ENCODE results near the gene MSTO1. TPM values are rescaled to one million over a fixed set of nuclear protein-coding genes. Genes with fewer than 3 reads are reported as not detected.
"Not testable (repeated sequence)": the region's sequence is repeated elsewhere in the genome, so short reads cannot be mapped to it uniquely, and the experiment has no call there.

The MSTO1 gene
- total RNA-seq, 2 experiments from 2014 or later: 60.3 to 62.7 TPM

DNA sequence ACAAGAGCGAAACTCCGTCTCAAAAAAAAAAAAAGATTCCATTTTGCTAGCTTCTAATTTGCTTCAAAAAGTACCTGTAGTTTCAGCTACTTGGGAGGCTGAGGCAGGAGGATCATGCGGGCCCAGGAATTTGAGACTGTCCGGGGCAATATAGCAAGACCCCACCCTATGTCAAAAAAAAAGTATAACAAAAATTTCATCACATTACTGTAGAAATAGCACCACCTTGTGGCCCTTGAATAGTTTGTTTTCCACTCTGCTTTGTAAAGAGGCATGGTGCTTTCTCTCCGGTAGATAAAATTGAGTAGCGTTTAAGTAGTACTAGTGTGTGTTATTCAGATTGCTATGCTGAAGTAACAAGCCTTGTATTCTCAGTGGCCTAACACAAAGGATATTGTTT, 18.2 kb upstream of the MSTO1 start:
- no peaks in the 10 kb centered on the region for H3K9me3 Mint-ChIP-seq (ENCODE audit: low read depth)
- ATAC-seq (peak; percentile 75), DNase-seq (no peak)
- H3K4me3 Mint-ChIP-seq: no peak overlapping the region
- no peaks in the 10 kb centered on the region for H3K36me3 Mint-ChIP-seq
- no peaks in the 10 kb centered on the region for H3K27me3 Mint-ChIP-seq
- H3K27ac Mint-ChIP-seq: no peak overlapping the region
- CTCF ChIA-PET: interaction anchor here (0.8 to 2.0 kb wide), 6 partner anchors 13 to 341 kb away, joined by 3 to 23 read pairs (median 4); no protein-coding TSS in a partner anchor
- peaks cover 3% of the 10 kb centered on the region for H3K4me1 Mint-ChIP-seq

- not testable (repeated sequence) for H3K27ac Mint-ChIP-seq; ATAC-seq; H3K4me3 Mint-ChIP-seq; H3K9me3 Mint-ChIP-seq (ENCODE audit: low read depth); H3K27me3 Mint-ChIP-seq; DNase-seq; H3K36me3 Mint-ChIP-seq
- CTCF ChIA-PET: interaction anchor here (0.7 to 2.0 kb wide), 4 partner anchors 9 to 345 kb away, joined by 3 to 11 read pairs (median 4); no protein-coding TSS in a partner anchor
- peaks cover 11% of the 10 kb centered on the region for H3K4me1 Mint-ChIP-seq
Observed at GRCh38 chr1:155595877-155596474, 14.0 kb upstream of the MSTO1 start.

GRCh38 chr1:155596864-155597263, 13.2 kb upstream of the MSTO1 start:
- no peak for ATAC-seq
- CTCF ChIA-PET: interaction anchor here (0.6 to 2.0 kb wide), 3 partner anchors 69 to 346 kb away, joined by 3 to 11 read pairs (median 3); no protein-coding TSS in a partner anchor
- no peak overlapping the region for H3K4me3 Mint-ChIP-seq

GRCh38 chr1:155598842-155599331, 11.1 kb upstream of the MSTO1 start:
- Mint-ChIP-seq H3K4me3 (peak overlapping the region; percentile 38), H3K36me3 (no peaks in the 10 kb centered on the region), H3K27me3 (no peaks in the 10 kb centered on the region), H3K9me3 (ENCODE audit: low read depth) (no peaks in the 10 kb centered on the region), H3K27ac (peak overlapping the region; percentile 37), H3K4me1 (peaks cover 13% of the 10 kb centered on the region)
- ATAC-seq (peak; percentile 42), DNase-seq (no peak)
- CTCF ChIA-PET: interaction anchor here (1.2 to 2.3 kb wide), 3 partner anchors 9 to 348 kb away, joined by 3 to 9 read pairs (median 3); no protein-coding TSS in a partner anchor

More at GRCh38 chr1:155596864-155597263, 13.2 kb upstream of the MSTO1 start:
- no peak for DNase-seq
- Mint-ChIP-seq H3K27ac (no peak overlapping the region), H3K9me3 (ENCODE audit: low read depth) (no peaks in the 10 kb centered on the region), H3K27me3 (no peaks in the 10 kb centered on the region), H3K36me3 (no peaks in the 10 kb centered on the region), H3K4me1 (peaks cover 11% of the 10 kb centered on the region)

DNA sequence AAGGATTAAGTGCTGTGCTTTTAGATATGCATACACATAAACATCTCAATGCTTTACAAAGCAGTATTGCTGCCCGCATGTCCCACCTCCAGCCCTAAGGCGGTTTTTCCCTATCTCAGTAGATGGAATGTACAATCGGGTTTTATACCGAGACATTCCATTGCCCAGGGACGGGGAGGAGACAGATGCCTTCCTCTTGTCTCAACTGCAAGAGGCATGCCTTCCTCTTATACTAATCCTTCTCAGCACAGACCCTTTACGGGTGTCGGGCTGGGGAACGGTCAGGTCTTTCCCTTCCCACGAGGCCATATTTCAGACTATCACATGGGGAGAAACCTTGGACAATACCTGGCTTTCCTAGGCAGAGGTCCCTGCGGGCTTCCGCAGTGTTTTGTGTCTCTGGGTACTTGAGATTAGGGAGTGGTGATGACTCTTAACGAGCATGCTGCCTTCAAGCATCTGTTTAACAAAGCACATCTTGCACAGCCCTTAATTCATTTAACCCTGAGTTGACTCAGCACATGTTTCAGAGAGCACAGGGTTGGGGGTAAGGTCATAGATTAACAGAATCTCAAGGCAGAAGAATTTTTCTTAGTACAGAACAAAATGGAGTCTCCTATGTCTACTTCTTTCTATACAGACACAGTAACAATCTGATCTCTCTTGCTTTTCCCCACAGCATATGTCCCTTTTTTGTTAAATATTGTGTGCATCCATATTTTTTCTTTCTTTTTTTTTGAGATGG, 10.0 kb upstream of the MSTO1 start:
- ATAC-seq; H3K9me3 Mint-ChIP-seq (ENCODE audit: low read depth); H3K27me3 Mint-ChIP-seq; DNase-seq; H3K36me3 Mint-ChIP-seq; H3K27ac Mint-ChIP-seq; H3K4me3 Mint-ChIP-seq: not testable (repeated sequence)
- CTCF ChIA-PET: interaction anchor here (0.9 to 1.1 kb wide), 2 partner anchors 276 to 350 kb away, joined by 3 read pairs; no protein-coding TSS in a partner anchor
- peaks cover 13% of the 10 kb centered on the region for H3K4me1 Mint-ChIP-seq

DNA sequence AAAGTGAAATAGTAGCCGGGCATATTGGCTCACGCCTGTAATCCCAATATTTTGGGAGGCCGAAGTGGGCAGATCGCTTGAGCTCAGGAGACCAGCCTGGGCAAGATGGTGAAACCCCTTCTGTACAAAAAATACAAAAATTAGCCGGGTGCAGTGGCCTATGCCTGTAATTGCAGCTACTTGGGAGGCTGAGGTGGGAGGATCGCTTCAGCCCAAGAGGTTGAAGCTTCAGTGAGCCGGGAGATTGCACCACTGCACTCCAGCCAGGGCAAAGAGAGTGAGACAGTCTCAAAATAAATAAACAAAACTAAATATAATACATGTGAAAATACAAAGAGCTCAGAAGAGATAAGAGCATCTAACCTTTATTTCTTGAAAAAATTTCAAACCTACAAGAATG, 2.3 kb upstream of the MSTO1 start:
- Mint-ChIP-seq H3K36me3 (peaks cover 3% of the 10 kb centered on the region), H3K27me3 (peaks cover 4% of the 10 kb centered on the region), H3K4me3 (no peak overlapping the region), H3K9me3 (ENCODE audit: low read depth) (no peaks in the 10 kb centered on the region), H3K4me1 (peaks cover 5% of the 10 kb centered on the region), H3K27ac (no peak overlapping the region)
- no peak for ATAC-seq
- CTCF ChIA-PET: interaction anchor here (1.1 kb wide), 1 partner anchor 9 kb away, joined by 3 read pairs; no protein-coding TSS in a partner anchor
- no peak for DNase-seq

DNA sequence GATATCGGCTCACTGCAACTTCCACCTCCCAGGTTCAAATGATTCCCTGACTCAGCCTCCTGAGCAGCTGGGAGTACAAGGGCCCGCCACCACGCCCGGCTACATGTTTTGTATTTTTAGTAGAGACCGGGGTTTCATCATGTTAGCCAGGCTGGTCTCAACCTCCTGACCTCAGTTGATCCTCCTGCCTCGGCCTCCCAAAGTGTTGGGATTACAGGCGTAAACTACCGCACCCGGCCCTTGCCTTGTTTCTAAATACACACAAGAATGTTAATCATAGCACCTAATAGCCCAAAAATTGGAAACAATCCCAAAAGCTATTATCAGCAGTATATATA, 1.2 kb upstream of the MSTO1 start:
- Mint-ChIP-seq H3K9me3 (ENCODE audit: low read depth) (no peaks in the 10 kb centered on the region), H3K27me3 (peaks cover 4% of the 10 kb centered on the region), H3K27ac (no peak overlapping the region), H3K36me3 (peaks cover 9% of the 10 kb centered on the region), H3K4me1 (peaks cover 5% of the 10 kb centered on the region), H3K4me3 (peak overlapping the region; percentile 32)
- CTCF ChIA-PET: no interaction called here
- ATAC-seq (no peak), DNase-seq (no peak)

GRCh38 chr1:155610257-155610647, 234 bp downstream of the MSTO1 start:
- ATAC-seq, DNase-seq: not testable (repeated sequence)

GRCh38 chr1:155613226-155613625, 3.2 kb downstream of the MSTO1 start:
- DNase-seq; H3K4me3 Mint-ChIP-seq; CTCF ChIA-PET; ATAC-seq; H3K9me3 Mint-ChIP-seq (ENCODE audit: low read depth); H3K27me3 Mint-ChIP-seq; H3K27ac Mint-ChIP-seq; H3K4me1 Mint-ChIP-seq: not testable (repeated sequence)
- H3K36me3 Mint-ChIP-seq: peaks cover 13% of the 10 kb centered on the region

More at GRCh38 chr1:155610257-155610647, 234 bp downstream of the MSTO1 start:
- Mint-ChIP-seq H3K4me3 (peak overlapping the region; percentile 90), H3K36me3 (peaks cover 12% of the 10 kb centered on the region)
- H3K4me1 Mint-ChIP-seq; H3K9me3 Mint-ChIP-seq (ENCODE audit: low read depth); H3K27me3 Mint-ChIP-seq; CTCF ChIA-PET; H3K27ac Mint-ChIP-seq: not testable (repeated sequence)

DNA sequence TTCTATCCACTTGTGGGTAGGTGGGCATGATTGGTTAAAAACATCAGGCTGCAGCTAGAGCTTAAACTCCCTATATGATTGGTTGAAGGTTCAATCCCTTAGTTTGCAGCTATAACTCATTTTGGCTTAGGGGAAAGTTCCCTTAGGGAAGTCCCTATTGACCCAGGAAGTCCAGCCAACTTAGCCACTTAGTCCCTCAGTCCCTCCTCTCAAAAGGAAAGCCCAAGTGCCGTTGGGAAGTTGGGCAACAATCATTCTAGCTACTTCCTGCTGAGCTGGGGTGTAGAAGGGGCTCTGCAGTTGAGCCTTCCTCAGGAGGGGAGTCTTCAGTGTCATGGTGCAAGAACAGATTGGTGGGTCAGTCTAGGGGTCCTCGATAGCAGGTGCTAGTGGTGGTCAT, 12.2 kb downstream of the MSTO1 start:
- no peaks in the 10 kb centered on the region for H3K36me3 Mint-ChIP-seq
- no peak overlapping the region for H3K4me3 Mint-ChIP-seq
- H3K27ac Mint-ChIP-seq: no peak overlapping the region
- no peaks in the 10 kb centered on the region for H3K27me3 Mint-ChIP-seq
- H3K4me1 Mint-ChIP-seq: no peaks in the 10 kb centered on the region
- ATAC-seq (no peak), DNase-seq (no peak)
- H3K9me3 Mint-ChIP-seq (ENCODE audit: low read depth): no peaks in the 10 kb centered on the region
- CTCF ChIA-PET: interaction anchor here (0.6 kb wide), 1 partner anchor 18 kb away, joined by 4 read pairs; no protein-coding TSS in a partner anchor

DNA sequence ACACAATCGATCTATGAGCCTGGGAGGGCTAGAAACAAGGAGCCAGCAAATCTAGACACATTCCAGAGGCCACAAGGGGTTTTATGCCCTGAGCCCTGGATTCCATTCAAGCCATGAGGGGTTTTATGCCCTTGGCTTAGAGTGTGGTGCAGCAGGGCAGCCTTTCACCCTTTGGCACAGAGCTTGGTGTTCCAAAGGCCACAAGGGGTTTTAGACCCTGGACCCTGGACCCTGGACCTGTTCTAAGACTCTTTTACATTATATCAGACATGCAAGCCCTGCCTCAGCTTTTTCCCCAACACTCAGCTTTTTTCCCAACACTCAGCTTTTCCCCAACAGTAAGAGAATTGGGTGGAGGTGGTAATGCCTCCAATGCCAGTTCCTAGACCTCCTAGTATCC, 13.3 kb downstream of the MSTO1 start:
- H3K9me3 Mint-ChIP-seq (ENCODE audit: low read depth): no peaks in the 10 kb centered on the region

DNA sequence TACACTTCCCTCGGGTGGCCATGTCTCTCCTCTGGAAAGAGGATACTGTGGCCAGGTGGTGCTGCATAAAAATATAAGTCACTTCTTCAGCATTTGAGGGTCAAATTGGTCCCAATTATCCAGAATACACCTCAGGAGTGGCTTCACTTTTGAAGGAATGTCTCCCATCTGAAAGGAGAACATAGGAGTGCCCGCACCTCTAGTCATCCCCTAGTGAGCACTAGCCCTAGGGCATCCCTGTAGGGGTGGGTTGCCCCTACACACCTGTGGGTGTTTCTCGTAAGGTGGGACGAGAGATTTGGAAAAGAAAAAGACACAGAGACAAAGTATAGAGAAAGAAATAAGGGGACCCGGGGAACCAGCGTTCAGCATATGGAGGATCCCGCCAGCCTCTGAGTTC, 16.4 kb downstream of the MSTO1 start:
- H3K9me3 Mint-ChIP-seq (ENCODE audit: low read depth); H3K4me1 Mint-ChIP-seq; H3K36me3 Mint-ChIP-seq; ATAC-seq; H3K27me3 Mint-ChIP-seq; CTCF ChIA-PET; H3K4me3 Mint-ChIP-seq; DNase-seq; H3K27ac Mint-ChIP-seq: not testable (repeated sequence)

More for the DNA sequence above, 13.3 kb downstream of the MSTO1 start:
- Mint-ChIP-seq H3K4me3 (no peak overlapping the region), H3K4me1 (no peaks in the 10 kb centered on the region), H3K36me3 (no peaks in the 10 kb centered on the region), H3K27me3 (no peaks in the 10 kb centered on the region), H3K27ac (peak overlapping the region; percentile 47)
- DNase-seq (no peak), ATAC-seq (no peak)
- CTCF ChIA-PET: no interaction called here

DNA sequence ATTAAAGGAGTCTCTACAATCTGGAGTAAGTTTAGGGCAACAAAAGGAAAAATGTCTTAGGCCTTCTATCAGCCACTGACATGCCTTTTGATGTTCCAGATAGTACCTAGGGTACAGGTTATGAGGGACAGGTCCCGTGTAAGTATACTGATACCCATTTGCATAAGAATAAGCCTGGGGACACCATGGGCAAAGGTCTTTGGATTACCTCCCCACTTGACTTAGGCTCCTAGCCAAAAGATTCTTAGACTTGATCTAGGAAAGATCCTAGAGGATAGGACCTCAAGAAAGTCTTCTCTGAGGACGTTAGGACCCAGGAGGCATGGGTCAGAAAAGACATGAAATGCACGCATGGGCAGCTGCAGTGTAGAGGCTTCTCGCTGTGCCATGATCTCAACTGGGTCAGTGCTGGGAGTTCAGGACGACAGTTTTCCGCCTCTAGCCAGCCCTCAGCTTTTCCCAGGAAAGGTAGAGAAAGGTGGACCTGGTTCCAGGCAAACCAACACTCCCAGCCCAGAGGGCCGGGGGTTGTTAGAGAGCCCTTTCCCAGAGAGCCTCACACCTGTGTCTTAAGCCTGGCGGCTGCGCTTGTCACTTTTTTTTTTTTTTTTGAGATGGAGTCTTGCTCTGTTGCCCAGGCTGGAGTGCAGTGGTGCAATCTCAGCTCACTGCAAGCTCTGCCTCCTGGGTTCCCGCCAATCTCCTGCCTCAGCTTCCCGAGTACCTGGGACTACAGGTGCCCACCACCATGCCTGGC, 26.6 kb downstream of the MSTO1 start:
- Mint-ChIP-seq H3K27ac (peak overlapping the region; percentile 98), H3K27me3 (no peaks in the 10 kb centered on the region), H3K4me3 (peak overlapping the region; percentile 99), H3K9me3 (ENCODE audit: low read depth) (peaks cover 4% of the 10 kb centered on the region), H3K36me3 (peaks cover 11% of the 10 kb centered on the region), H3K4me1 (peaks cover 21% of the 10 kb centered on the region)
- CTCF ChIA-PET: interaction anchor here (1.0 kb wide), 1 partner anchor 386 kb away, joined by 3 read pairs; no protein-coding TSS in a partner anchor
- DNase-seq: no peak
- no peak for ATAC-seq

Measured in activated CD8-positive, alpha-beta memory T cell treated with anti-CD3 and anti-CD28 coated beads, Interleukin-2, amount 10 ng/mL, durations not matched to agents 7 days and 5 days (primary cell).